Neural progenitor cell (in vitro differentiated cells): Measurements from ENCODE around the gene HSPBAP1. TPM values are rescaled to one million over a fixed set of nuclear protein-coding genes. Genes with fewer than 3 reads are reported as not detected.
"Not testable (repeated sequence)": the region's sequence is repeated elsewhere in the genome, so short reads cannot be mapped to it uniquely, and the experiment has no call there.

Source experiments
- DNase-seq: peaks from one replicate; pipeline ENCODE4 v3.0.0-alpha.2; 2016; ENCODE audit warnings: low spot score
- H2AFZ ChIP-seq: fragments of 200-600 bp; sonication (generic); replicated peaks from 2 replicates; pipeline ENCODE4 v1.6.1; 2016; ENCODE audit warnings: antibody characterized with exemption
- H3F3A ChIP-seq: fragments of 200-600 bp; sonication (generic); 2 replicates; pipeline ENCODE4 v1.6.1; 2016; ENCODE audit warnings: antibody characterized with exemption, low read depth
- H3K27ac ChIP-seq: fragments of 200-600 bp; sonication (generic); 2 replicates; pipeline ENCODE4 v1.5.1; 2016; ENCODE audit warnings: mild to moderate bottlenecking
- H3K27me3 ChIP-seq: fragments of 200-600 bp; sonication (generic); 2 replicates; pipeline ENCODE4 v1.6.1; 2016; ENCODE audit warnings: mild to moderate bottlenecking, moderate library complexity
- H3K36me3 ChIP-seq: fragments of 200-600 bp; sonication (generic); 2 replicates; pipeline ENCODE4 v1.5.1; 2016
- H3K4me1 ChIP-seq: fragments of 200-600 bp; sonication (generic); 2 replicates; pipeline ENCODE4 v1.6.1; 2016; ENCODE audit warnings: mixed run types
- H3K4me2 ChIP-seq: fragments of 200-600 bp; sonication (generic); 2 replicates; pipeline ENCODE4 v1.6.1; 2016
- H3K4me3 ChIP-seq: fragments of 200-600 bp; sonication (generic); 2 replicates; pipeline ENCODE4 v1.5.1; 2016
- H3K79me2 ChIP-seq: fragments of 200-600 bp; sonication (generic); 2 replicates; pipeline ENCODE4 v1.6.1; 2016; ENCODE audit warnings: low read depth
- H3K9ac ChIP-seq: fragments of 200-600 bp; sonication (generic); 2 replicates; pipeline ENCODE4 v1.6.1; 2016
- H3K9me3 ChIP-seq: fragments of 200-600 bp; sonication (generic); 2 replicates; pipeline ENCODE4 v1.5.1; 2016; ENCODE audit warnings: low read depth
- H4K20me1 ChIP-seq: fragments of 200-600 bp; sonication (generic); 2 replicates; pipeline ENCODE4 v1.6.1; 2016; ENCODE audit warnings: low read depth
- H3K27ac Mint-ChIP-seq: 3 replicates; pipeline ENCODE4 v1.8.0; 2021; ENCODE audit warnings: mixed read lengths
- H3K27me3 Mint-ChIP-seq: 2 replicates; pipeline ENCODE4 v1.8.0; 2022; ENCODE audit warnings: low read depth, mild to moderate bottlenecking, inconsistent platforms, moderate library complexity, mixed read lengths; ENCODE audit not compliant: insufficient read depth
- H3K36me3 Mint-ChIP-seq: 3 replicates; pipeline ENCODE4 v1.8.0; 2021; ENCODE audit warnings: mixed read lengths
- H3K4me1 Mint-ChIP-seq: 3 replicates; pipeline ENCODE4 v1.8.0; 2021; ENCODE audit warnings: mixed read lengths
- H3K4me3 Mint-ChIP-seq: 3 replicates; pipeline ENCODE4 v1.8.0; 2021; ENCODE audit warnings: mild to moderate bottlenecking, moderate library complexity, mixed read lengths
- H3K9me3 Mint-ChIP-seq: 3 replicates; pipeline ENCODE4 v1.8.0; 2020; ENCODE audit warnings: mixed read lengths
- EZH2 ChIP-seq: fragments of 200-600 bp; sonication (generic); IDR thresholded peaks from 2 replicates; pipeline ENCODE4 v1.6.1; 2017; ENCODE audit warnings: antibody characterized with exemption, mild to moderate bottlenecking, moderate library complexity
- EZH2phosphoT487 ChIP-seq: fragments of 200-600 bp; sonication (generic); IDR thresholded peaks from 2 replicates; pipeline ENCODE4 v1.6.1; 2017; ENCODE audit warnings: antibody characterized with exemption
- total RNA-seq: library from RNA; depleted of rRNA; stranded (reverse); fragments of >200 nt; gene quantifications from 2 replicates; pipeline ENCODE4 v1.2.3, GENCODE V29; 2015; ENCODE audit warnings: low replicate concordance
- TF ChIP-seq, protein P1 (sequence below): fragments of 200-600 bp; sonication (generic); IDR thresholded peaks from 2 replicates; pipeline ENCODE4 v1.5.1; 2017; ENCODE audit warnings: antibody characterized with exemption, mild to moderate bottlenecking

The HSPBAP1 gene
- total RNA-seq, 1 donor from 2014 or later: 15.0 TPM

- H2AFZ ChIP-seq: no peak overlapping the region
- H3K9me3 ChIP-seq: peaks cover 6% of the 10 kb centered on the region
- H3K27ac ChIP-seq: no peak overlapping the region
- no peak overlapping the region for H3K4me3 Mint-ChIP-seq
- no peak overlapping the region for H3K4me2 ChIP-seq
- no peak overlapping the region for H3K27ac Mint-ChIP-seq
- no peak overlapping the region for H3K9ac ChIP-seq
- no peaks in the 10 kb centered on the region for H4K20me1 ChIP-seq
- peaks cover 11% of the 10 kb centered on the region for H3K9me3 Mint-ChIP-seq
- TF ChIP-seq, protein P1, sequence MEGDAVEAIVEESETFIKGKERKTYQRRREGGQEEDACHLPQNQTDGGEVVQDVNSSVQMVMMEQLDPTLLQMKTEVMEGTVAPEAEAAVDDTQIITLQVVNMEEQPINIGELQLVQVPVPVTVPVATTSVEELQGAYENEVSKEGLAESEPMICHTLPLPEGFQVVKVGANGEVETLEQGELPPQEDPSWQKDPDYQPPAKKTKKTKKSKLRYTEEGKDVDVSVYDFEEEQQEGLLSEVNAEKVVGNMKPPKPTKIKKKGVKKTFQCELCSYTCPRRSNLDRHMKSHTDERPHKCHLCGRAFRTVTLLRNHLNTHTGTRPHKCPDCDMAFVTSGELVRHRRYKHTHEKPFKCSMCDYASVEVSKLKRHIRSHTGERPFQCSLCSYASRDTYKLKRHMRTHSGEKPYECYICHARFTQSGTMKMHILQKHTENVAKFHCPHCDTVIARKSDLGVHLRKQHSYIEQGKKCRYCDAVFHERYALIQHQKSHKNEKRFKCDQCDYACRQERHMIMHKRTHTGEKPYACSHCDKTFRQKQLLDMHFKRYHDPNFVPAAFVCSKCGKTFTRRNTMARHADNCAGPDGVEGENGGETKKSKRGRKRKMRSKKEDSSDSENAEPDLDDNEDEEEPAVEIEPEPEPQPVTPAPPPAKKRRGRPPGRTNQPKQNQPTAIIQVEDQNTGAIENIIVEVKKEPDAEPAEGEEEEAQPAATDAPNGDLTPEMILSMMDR: no peak
- no peak for TF ChIP-seq EZH2
- no peak for TF ChIP-seq EZH2phosphoT487
- peaks cover 17% of the 10 kb centered on the region for H3K36me3 Mint-ChIP-seq
- H3K4me1 Mint-ChIP-seq: no peaks in the 10 kb centered on the region
- no peaks in the 10 kb centered on the region for H3K27me3 ChIP-seq
- H3K4me3 ChIP-seq: no peak overlapping the region
- peaks cover 5% of the 10 kb centered on the region for H3K36me3 ChIP-seq
- H3F3A ChIP-seq: no peaks in the 10 kb centered on the region
- H3K4me1 ChIP-seq: no peaks in the 10 kb centered on the region
- DNase-seq: no peak
- H3K79me2 ChIP-seq: no peaks in the 10 kb centered on the region
- H3K27me3 Mint-ChIP-seq: no peaks in the 10 kb centered on the region
Measured at GRCh38 chr3:122748347-122748746, 45.3 kb downstream of the HSPBAP1 start.

DNA sequence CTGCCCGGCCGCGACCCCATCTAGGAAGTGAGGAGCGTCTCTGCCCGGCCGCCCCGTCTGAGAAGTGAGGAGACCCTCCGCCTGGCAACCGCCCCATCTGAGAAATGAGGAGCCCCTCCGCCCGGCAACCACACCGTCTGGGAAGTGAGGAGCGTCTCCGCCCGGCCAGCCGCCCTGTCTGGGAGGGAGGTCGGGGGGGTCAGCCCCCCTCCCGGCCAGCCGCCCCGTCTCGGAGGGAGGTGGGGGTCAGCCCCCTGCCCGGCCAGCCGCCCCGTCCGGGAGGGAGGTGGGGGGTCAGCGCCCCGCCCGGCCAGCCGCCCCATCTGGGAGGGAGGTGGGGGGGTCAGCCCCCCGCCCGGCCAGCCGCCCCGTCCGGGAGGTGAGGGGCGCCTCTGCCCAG is 46.3 kb downstream of the HSPBAP1 start:
- H2AFZ ChIP-seq, H3K36me3 ChIP-seq, H3K27ac ChIP-seq, H3K4me3 ChIP-seq, H3K9ac ChIP-seq, H3K27ac Mint-ChIP-seq, DNase-seq, H3K4me1 ChIP-seq, H3K27me3 Mint-ChIP-seq, H3K4me1 Mint-ChIP-seq, H3K79me2 ChIP-seq, H3K9me3 ChIP-seq, H3K27me3 ChIP-seq, H3K4me2 ChIP-seq, H3K4me3 Mint-ChIP-seq, H3F3A ChIP-seq, H4K20me1 ChIP-seq: not testable (repeated sequence)
- Mint-ChIP-seq H3K9me3 (peaks cover 11% of the 10 kb centered on the region), H3K36me3 (peaks cover 25% of the 10 kb centered on the region)

DNA sequence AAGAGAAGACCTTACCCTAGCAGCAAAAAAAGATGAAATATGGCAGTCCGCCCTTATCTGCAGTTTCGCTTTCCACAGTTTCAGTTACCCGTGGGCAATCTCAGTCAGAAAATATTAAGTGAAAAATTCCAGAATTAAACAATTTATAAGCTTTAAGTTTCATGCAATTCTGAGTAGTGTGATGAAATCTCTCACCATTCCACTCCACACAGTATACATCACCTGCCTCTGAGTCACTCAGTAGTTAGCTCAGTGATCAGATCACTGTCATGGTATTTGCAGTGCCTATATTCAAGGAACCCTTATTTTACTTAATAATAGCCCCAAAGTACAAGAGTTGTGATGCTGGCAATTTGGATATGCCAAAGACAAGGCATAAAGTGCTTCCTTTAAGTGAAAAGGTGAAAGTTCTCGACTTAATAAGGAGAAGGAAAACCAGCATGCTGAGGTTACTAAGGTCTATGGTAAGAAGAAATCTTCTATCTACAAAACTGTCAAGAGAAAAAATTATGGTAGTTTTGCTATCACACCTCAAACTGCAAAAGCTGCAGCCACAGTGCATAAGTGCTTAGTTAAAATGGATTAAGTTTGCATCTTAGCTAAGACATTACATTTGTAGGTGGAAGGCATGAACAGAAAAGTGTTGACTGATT is 48.1 kb downstream of the HSPBAP1 start:
- H3K9me3 Mint-ChIP-seq: peaks cover 11% of the 10 kb centered on the region
- H3K36me3 Mint-ChIP-seq: peaks cover 29% of the 10 kb centered on the region
- TF ChIP-seq EZH2phosphoT487: no peak
- TF ChIP-seq EZH2: no peak
- TF ChIP-seq, protein P1: no peak

GRCh38 chr3:122743581-122744120 is 50.0 kb downstream of the HSPBAP1 start:
- H3K36me3 ChIP-seq: peaks cover 4% of the 10 kb centered on the region
- Mint-ChIP-seq H3K36me3 (peaks cover 41% of the 10 kb centered on the region), H3K4me3 (no peak overlapping the region), H3K27me3 (no peaks in the 10 kb centered on the region), H3K27ac (no peak overlapping the region), H3K4me1 (no peaks in the 10 kb centered on the region), H3K9me3 (peaks cover 11% of the 10 kb centered on the region)
- H3K4me2 ChIP-seq: no peak overlapping the region
- no peak overlapping the region for H3K9ac ChIP-seq
- no peaks in the 10 kb centered on the region for H3K27me3 ChIP-seq
- no peaks in the 10 kb centered on the region for H4K20me1 ChIP-seq
- peaks cover 6% of the 10 kb centered on the region for H3F3A ChIP-seq
- TF ChIP-seq, protein P1: no peak
- TF ChIP-seq EZH2: no peak
- TF ChIP-seq EZH2phosphoT487: no peak
- no peaks in the 10 kb centered on the region for H3K4me1 ChIP-seq
- H3K79me2 ChIP-seq: no peaks in the 10 kb centered on the region
- no peak overlapping the region for H2AFZ ChIP-seq
- H3K27ac ChIP-seq: no peak overlapping the region
- H3K9me3 ChIP-seq: peaks cover 4% of the 10 kb centered on the region
- no peak overlapping the region for H3K4me3 ChIP-seq
- no peak for DNase-seq

More for the DNA sequence above, 48.1 kb downstream of the HSPBAP1 start:
- Mint-ChIP-seq H3K4me3 (no peak overlapping the region), H3K27ac (no peak overlapping the region), H3K4me1 (no peaks in the 10 kb centered on the region), H3K27me3 (no peaks in the 10 kb centered on the region)
- peaks cover 6% of the 10 kb centered on the region for H3K9me3 ChIP-seq
- peaks cover 5% of the 10 kb centered on the region for H3K36me3 ChIP-seq
- H4K20me1 ChIP-seq: no peaks in the 10 kb centered on the region
- no peaks in the 10 kb centered on the region for H3K4me1 ChIP-seq
- peaks cover 2% of the 10 kb centered on the region for H3F3A ChIP-seq
- H2AFZ ChIP-seq: no peak overlapping the region
- H3K79me2 ChIP-seq: no peaks in the 10 kb centered on the region
- H3K9ac ChIP-seq: no peak overlapping the region
- no peak for DNase-seq
- H3K4me3 ChIP-seq: no peak overlapping the region
- no peak overlapping the region for H3K27ac ChIP-seq
- no peaks in the 10 kb centered on the region for H3K27me3 ChIP-seq
- no peak overlapping the region for H3K4me2 ChIP-seq
